D341Med (cell line): Measurements from ENCODE around the gene LRRC9.
"Not testable (repeated sequence)": the region's sequence is repeated elsewhere in the genome, so short reads cannot be mapped to it uniquely, and the experiment has no call there.

ENCODE experiments used
- DNase-seq: peaks from one replicate; pipeline ENCODE4 v3.0.0; 2012; ENCODE audit warnings: low spot score

LRRC9 gene

DNA sequence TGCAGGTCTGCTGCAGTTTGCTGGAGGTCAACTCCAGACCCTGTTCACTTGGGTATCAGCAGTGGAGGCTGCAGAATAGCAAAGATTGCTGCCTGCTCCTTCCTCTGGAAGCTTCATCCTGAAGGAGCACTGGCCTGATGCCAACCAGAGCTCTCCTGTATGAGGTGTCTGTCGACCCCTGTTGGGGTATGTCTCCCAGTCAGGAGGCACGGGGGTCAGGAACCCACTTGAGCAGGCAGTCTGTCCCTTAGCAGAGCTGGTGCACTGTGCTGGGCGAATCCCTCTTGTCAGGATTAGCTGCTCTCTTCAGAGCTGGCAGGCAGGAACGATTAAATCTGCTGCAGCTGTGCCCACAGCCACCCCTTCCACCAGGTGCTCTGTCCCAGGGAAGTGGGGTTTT is 37.9 kb downstream of the LRRC9 start:
- not testable (repeated sequence) for DNase-seq

DNA sequence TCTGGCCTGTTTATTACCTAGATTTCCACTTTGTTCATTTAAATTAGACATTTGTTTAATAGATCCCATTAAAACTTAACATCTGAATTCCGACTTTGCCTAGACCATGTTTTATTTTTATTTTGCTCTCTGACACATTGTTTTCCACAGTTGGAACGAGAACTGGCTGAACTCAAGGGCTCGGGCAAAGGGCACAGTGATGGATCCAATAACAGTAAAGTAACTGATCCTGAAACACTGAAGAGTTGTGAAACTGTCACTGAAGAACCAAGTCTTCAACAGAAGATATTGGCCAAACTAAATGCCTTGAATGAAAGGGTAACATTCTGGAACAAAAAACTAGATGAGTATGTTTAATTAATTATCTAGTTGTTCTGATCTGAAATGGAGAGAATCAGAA is 39.7 kb downstream of the LRRC9 start:
- DNase-seq, result no peak

DNA sequence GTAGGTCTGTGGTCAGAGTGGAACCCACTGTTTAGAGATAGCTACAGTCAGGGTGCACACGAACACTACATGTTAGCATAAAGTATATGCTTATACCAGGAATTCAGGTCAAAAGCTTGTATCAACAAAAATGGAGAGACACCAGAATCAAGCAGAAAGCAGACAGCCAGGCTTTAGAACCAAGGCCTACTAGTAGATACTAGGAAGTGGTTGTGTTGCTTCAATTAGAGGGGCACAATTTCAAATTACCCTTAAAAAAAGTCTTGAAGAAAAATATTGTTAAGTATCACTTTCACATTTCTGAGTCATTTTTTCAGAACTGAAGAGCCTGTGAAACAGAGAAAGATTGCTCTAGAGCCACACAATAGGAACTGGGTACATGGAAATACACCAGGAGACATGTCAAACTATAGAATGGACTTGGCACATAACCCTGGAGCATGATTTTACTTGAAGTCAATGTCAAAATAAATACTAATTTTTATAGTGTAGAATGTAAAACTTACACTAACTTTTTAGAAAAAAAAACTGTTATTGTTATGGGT is 41.6 kb downstream of the LRRC9 start:
- DNase-seq, result no peak

DNA sequence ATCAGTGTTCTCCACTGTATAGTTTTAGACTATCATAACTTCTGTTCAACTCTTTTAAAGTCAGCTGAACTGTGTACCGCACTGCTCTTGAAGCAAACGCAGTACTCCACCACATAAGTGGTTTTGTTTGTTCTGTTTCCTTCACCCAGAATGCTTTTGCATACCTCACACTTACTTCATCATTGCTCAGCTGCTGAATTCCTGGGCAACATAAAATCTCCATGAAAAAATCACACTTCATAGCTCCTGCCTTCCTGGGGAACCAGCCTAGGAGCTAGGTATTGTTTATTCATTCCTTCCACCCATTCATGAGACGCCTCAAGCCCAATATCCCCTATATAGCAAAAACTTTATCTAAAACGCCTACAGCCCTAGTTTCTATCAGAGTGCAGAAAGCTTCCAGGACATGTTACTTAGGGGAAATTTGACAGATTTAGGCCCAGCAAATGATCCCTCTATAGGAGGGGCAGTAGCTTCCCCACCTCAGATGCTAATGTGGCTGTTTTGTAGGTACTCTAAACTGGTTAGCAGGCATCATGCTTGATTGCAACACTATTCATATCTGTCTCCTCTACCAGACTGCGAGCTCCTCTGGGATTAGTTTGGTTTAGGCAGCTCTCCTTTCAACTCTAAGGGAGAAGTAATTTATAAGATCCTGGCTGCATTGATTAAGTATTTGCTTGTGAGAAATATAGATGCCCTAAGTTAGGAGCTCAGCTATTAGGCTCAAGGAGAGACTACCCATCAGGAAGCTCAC is 44.5 kb downstream of the LRRC9 start:
- no peak for DNase-seq

DNA sequence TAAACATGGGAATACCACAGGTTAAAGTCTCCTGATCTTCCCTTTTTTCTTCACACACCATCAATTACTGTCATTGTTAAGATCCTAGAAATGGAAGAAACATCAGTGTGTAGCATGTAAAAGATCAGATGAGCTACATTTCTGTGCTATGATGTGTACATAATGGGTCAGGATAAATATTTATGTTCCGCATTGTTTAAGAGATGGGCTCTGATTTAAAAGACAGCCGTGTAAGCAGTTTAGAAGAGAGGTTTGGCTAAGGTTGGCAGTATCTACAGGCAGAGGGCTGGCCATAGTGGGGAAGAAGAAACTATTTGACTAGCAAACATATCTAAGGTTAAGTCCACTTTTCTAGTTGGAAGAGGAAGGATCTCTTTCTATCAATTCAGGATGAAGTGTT is 49.4 kb downstream of the LRRC9 start:
- no peak for DNase-seq

DNA sequence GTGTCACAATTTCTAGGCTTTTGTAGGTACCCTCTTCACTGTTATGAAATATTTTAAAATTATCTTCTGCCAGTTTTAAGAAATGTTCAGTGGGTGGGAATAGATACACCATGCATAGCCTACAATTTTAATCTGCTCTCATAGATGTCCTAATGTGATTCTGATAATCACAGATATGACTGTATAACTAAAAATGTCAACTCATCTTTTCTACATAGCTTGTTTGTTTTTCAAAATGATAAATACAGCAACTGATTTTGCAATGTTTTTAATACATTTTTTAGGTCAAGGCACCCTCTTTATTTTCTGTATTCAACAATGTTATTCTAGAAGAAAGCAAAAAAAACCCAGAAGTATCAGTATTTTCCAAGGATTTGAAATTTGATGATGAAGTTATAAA is 61.6 kb downstream of the LRRC9 start:
- no peak for DNase-seq

DNA sequence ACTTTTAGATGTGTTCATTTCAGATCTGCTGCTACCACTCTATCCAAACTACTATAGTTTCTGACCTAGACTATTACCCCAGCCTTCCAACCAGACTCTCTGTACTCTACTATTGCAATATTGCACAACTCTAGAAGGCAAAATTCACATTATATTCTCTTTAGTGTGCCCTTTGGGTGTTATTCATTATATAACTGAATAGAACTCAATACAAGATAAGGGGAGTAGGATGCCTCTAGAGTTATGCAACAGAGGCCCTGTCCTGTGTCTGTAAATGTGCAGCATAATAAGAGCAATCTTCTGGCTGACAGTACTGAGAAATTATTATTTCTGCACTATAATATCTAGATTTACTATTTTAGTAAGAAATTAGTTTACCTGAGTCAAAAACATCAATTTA is 63.1 kb downstream of the LRRC9 start:
- DNase-seq, result no peak

DNA sequence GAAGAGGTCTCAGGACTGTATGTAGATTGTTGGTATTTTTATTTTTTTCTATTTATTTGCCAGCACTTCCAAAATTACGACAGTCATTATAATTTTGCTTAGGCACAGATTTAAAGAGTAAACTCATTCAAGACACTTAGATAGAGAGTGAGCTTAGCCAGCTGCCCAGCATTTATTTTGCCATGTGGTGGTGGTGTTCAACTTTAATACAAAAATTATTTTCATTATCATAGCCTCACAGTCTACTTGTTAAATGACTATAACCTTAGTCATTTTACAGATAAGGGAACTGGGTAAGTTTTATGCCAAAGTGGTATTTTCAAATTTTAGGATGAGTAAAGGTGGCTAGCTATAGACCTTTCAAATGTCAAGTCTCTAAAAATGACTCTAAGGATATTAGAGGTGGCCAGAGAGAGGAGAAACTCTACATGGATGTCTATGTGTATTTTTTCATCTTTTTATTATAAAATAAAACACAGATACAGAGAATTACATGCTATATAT is 66.7 kb downstream of the LRRC9 start:
- no peak for DNase-seq

DNA sequence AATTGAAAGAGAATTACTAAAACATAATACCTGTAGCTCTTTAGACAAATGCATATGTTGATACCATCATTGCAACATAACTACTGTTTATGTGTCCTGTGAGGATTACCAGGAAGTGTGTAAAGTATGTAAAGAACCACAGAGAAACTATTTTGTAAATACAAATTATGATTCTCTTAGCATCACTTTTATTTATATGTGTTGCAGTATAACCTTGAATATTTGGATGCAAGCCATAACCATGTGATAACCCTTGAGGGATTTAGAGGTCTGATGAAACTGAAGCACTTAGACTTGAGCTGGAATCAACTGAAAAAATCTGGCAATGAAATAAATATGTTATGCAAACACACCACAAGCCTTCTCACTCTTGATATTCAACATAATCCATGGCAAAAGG is 77.5 kb downstream of the LRRC9 start:
- no peak for DNase-seq

DNA sequence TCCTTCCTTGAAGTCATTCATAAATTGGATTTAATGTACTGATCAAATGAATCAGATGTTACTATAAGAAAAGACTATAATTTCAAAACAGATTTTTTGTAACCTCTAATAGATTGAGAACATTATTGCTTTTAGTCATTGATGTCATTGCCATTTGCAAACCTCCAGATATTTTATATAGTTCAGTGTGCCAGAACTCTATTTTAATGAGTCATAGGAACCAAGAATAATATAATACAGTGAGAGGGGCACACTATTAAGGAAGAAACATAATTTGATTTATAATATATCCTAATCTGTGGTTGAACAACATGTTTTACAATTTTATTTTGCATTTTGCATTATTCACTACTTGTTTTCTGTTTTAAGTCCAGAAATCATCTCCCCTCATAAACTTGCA is 78.0 kb downstream of the LRRC9 start:
- no peak for DNase-seq

DNA sequence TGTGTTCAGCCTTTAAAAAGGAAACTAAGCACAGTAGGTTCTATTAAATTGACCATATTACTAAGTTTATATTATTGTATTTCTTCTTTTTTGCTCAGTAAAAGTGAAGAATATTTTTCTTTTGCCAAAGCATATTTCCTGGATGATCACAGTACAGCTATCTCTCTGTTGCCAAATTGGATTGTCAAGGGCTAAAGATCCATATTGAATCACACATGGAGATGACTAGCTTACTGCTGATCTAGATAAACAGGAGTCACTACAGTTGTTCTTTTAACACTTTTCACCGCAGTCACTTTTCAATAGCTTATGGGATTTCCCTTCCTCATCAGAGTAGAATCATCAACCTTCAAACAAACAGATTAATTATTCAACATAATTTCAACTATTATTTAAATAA is 78.6 kb downstream of the LRRC9 start:
- DNase-seq, result no peak

DNA sequence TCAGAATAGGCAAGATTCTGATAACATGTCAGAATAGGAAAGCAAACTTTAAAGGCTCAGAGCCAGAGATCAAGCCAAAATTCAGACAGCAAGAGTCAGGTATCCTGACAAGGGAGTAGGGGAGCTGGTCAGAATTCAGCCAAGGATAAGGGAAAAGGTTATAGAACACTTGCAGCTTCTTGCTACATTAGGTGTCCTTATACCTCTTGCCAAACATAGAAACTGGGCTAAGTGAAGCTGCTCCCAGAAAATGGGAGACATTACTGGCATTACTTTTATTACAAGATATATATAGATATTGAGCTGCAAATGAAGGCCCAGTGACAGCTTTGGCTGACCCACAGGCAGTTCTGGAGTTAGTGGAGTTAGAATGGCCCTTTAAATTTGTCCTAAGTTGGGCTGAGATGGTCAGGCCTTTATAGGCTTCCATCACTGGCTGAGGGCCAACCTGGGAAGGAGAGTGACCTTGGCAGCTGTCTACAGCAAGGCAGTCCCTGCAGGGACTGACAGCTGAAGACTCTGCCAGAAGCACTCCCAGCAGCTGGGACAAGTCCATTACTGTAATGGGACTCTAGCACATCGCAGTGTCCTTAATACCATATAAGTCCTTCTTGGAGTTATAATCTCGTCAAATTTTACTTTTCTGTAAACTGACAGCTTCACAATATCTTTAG is 83.0 kb downstream of the LRRC9 start:
- peak; percentile 43 for DNase-seq

DNA sequence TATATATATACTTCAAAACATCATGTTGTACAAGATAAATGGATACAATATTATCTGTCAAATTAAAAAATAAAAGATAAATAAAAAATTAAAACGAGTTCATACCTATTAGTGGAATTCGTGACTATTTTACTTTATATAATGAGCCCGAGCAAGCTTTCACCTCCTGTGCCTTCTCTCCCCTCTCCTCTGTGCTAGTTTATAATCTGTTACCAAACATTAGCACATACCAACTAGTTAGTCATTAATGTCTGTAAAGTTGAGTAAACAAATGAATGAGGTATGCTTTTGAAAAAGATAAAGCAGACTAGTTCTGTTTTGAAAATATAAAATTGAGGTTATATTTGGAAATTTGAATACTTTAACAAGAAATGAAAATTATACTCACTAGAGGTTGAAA is 84.0 kb downstream of the LRRC9 start:
- no peak for DNase-seq

DNA sequence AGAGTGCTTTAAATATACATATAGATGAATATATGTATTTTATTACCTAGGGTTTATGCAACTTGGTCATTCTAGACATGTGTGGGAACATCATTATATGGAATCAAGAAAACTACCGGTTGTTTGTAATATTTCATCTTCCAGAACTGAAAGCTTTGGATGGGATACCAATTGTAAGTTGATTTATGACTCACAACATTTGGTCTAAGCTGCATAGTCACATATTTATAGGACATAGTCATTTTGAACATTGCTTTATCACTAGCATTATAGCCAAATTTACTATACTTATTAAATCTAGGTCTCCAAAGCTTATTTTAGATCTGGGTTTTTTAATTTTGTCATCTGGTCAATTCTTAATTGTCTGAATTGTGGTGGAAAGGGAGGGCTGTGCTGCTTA is 88.1 kb downstream of the LRRC9 start:
- DNase-seq, result no peak

DNA sequence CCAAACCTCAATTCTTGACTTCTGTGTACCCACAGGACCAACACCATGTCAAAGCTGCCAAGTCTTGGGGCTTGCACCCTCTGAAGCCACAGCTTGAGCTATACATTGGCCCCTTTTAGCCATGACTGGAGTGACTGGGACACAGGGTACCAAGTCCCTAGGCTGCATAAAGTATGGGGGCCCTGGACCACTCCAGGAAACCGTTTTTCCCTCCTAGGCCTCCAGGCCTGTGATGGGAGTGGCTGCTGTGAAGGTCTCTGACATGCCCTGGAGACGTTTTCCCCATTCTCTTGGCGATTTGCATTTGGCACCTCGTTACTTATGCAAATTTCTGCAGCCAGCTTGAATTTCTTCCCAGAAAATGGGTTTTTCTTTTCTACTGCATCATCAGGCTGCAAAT is 90.3 kb downstream of the LRRC9 start:
- DNase-seq, result not testable (repeated sequence)

DNA sequence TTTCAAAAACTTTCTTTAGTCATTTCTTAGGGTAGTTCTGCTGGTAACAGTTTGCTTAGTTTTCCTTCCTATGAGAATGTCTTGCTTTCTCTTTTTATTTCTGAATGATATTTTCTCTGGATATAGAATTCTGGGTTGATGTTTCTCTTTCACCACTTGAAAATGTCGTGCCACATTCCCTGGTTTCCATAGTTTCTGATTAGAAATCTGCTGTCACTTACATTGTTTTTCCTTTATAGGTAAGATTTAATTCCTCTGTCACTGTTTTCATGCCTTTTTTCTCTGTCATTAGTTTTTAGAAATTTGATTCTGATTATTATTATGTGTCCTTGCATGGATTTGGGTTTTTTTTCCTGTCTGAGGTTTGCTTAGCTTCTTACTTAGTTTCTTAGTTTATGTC is 94.5 kb downstream of the LRRC9 start:
- no peak for DNase-seq

DNA sequence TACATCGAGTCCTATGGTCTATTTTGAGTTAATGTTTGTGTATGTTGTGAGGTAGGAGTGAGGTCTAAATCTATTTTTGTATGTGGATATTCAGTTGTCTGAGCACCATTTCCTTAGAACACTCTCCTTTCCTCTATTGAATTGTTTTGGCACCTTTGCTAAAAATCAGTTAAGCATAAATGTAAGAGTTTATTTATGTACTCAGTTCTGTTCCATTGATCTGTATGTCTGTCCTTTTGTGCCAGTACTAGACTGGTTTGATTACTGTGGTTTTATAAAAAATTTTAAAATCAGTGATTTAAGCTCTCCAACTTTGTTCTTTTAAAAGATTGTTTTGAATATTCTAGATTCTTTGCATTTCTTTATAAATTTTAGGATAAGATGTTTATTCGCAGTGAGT is 101.7 kb downstream of the LRRC9 start:
- DNase-seq, result no peak

DNA sequence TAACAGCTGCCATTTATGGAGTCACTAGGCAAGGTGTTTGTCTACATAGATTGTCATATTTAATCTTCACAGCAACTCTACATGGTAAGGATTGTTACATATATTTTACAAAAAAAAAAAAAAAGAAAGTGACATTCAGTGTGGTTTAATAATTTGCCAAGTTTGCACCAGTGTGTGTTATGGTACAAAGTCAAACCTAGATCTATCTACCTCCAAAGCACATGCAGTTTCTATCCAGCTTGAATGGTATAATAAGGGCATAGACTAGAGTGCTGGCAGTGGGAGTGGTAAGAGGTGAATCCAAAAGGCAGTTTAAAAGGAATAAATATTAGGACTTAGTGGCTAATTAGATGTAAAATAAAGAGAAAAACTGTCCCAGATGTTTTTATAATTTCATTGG is 105.6 kb downstream of the LRRC9 start:
- DNase-seq, result no peak

DNA sequence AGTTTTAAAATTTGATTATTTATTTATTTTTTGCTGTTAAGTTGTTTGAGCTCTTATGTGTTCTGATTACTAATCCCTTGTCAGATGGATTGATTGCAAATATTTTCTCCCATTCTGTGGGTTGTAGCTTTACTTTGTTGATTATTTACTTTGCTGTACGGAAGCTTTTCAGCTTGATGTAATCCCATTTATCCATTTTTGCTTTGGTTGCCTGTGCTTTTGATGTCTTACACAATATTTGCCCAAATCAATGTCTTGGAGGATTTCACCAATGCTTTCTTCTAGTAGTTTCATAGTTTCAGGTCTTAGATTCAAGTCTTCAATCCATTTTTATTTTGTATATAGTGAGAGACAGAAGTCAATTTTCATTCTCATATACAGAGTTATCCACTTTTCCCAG is 115.2 kb downstream of the LRRC9 start:
- no peak for DNase-seq

DNA sequence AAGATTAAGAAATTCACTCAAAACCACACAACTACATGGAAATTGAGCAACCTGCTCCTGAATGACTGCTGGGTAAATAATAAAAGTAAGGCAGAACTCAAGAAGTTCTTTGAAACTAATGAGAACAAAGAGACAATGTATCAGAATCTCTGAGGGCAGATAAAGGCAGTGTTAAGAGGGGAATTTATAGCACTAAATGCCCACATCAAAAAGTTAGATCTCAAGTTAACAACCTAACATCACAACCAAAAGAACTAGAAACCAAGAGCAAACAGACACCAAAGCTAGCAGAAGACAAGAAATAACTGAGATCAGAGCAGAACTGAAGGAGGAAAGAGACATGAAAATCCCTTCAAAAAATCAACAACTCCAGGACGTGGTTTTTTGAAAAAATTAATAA is 128.0 kb downstream of the LRRC9 start:
- not testable (repeated sequence) for DNase-seq

DNA sequence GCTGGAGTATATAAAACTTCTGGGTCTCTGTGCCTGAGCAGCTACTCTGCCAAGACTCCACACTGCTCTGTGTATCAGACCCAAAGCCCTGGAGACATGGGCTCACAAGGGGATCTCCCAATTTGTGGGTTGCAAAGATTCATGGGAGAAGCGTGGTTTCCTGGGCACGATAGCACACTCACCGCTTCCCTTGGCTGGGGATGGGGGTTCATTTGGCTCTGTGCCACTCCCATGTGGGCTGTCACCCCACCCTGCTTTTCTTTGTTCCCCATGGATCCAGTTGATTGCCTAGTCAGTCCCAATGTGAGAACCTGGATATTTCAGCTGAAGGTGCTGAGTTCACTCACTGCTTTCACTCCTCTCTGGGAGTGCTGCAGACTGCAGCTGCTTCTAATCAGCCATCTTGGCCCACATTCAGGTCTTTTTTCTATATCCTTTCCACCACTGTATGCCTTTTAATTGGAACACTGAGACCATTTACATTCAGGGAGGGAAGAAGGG is 131.8 kb downstream of the LRRC9 start:
- no peak for DNase-seq

DNA sequence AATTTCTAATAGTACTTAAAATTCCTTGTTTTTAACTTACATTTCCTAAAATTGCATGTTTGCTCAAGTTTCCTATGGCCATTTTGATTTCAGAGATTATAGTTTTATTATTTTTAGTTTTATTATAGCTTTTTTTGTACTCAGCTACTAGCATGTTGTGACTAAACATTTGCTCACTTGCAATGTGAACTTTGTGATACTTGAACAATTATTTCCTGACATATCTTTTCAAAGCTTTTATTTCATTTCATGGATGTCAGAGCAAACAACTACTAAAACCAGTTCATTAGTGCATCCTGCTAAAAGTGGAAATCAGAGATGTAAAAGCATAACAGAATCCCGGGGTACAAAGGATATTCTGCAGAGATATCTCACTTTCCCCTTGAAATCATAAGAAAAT is 138.1 kb downstream of the LRRC9 start:
- no peak for DNase-seq

DNA sequence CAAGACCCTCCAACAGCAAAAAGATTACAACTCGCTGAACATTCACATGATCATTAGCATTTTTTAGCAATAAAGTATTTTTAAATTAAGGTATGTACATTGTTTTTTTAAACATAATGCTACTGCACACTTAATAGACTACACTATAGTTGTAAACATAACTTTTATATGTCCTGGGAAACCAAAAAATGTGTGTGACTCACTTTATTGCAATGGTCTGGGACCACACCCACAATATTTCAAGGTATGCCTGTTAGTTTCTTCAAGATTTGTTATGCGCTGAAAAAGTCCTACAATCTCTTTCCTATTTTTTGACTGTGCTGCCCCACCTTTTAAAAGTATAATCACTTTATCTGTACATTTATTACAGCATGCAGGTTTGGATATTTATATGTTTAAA is 141.4 kb downstream of the LRRC9 start:
- no peak for DNase-seq
